Breast epithelium (tissue), 3 donors: ENCODE results near the gene FKBP2.

Experiments
- POLR2A ChIP-seq: fragments of 450-650 bp; IDR thresholded peaks from one replicate; pipeline ENCODE4 v1.6.1; 2016; ENCODE audit warnings: antibody characterized with exemption, mild to moderate bottlenecking, moderate library complexity
- POLR2AphosphoS5 ChIP-seq, 3 donors: sonication (generic); formaldehyde crosslinking; IDR thresholded peaks; one replicate each; pipeline ENCODE4 v1.6.1; 2017; ENCODE audit warnings: antibody characterized with exemption in 3 of 3
- TF ChIP-seq, protein P1 (sequence below), 3 donors: fragments of 450-650 bp; IDR thresholded peaks; one replicate each; pipeline ENCODE4 v1.5.1; 2016 to 2017; ENCODE audit warnings: antibody characterized with exemption in 3 of 3, mild to moderate bottlenecking in 3 of 3, moderate library complexity in 3 of 3

DNA sequence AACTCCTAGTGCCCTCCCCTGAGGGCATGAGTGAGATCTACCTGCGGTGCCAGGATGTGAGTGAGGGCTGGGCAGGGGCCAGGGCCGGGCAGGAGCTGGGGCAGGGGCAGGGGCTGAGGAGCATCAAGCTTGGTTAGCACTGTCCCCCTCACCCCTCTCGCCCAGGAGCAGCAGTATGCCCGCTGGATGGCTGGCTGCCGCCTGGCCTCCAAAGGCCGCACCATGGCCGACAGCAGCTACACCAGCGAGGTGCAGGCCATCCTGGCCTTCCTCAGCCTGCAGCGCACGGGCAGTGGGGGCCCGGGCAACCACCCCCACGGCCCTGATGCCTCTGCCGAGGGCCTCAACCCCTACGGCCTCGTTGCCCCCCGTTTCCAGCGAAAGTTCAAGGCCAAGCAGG is 20.6 kb upstream of the FKBP2 start:
- no peak for TF ChIP-seq POLR2A
- TF ChIP-seq, protein P1, sequence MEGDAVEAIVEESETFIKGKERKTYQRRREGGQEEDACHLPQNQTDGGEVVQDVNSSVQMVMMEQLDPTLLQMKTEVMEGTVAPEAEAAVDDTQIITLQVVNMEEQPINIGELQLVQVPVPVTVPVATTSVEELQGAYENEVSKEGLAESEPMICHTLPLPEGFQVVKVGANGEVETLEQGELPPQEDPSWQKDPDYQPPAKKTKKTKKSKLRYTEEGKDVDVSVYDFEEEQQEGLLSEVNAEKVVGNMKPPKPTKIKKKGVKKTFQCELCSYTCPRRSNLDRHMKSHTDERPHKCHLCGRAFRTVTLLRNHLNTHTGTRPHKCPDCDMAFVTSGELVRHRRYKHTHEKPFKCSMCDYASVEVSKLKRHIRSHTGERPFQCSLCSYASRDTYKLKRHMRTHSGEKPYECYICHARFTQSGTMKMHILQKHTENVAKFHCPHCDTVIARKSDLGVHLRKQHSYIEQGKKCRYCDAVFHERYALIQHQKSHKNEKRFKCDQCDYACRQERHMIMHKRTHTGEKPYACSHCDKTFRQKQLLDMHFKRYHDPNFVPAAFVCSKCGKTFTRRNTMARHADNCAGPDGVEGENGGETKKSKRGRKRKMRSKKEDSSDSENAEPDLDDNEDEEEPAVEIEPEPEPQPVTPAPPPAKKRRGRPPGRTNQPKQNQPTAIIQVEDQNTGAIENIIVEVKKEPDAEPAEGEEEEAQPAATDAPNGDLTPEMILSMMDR (IDR thresholded peaks at IDR 0.05): no peak
- no peak for TF ChIP-seq POLR2AphosphoS5 (IDR thresholded peaks at IDR 0.05)
